SK-N-SH treated with all-trans-retinoic acid at 6 μM for 48 hours (cell line): ENCODE data around the gene MOB1A.

Source experiments
- CSRNP3 ChIP-seq: fragments of 250-450 bp; sonication (Bioruptor Pico); IDR thresholded peaks from 2 replicates; pipeline ENCODE4 v1.5.1; 2021; ENCODE audit warnings: mild to moderate bottlenecking, moderate library complexity
- GLIS3 ChIP-seq: fragments of 250-450 bp; sonication (Bioruptor Pico); IDR thresholded peaks from 2 replicates; pipeline ENCODE4 v1.5.0; 2020; ENCODE audit warnings: mild to moderate bottlenecking, moderate library complexity
- PPARA ChIP-seq: fragments of 250-450 bp; sonication (Bioruptor Pico); IDR thresholded peaks from 2 replicates; pipeline ENCODE4 v1.5.0; 2020; ENCODE audit warnings: mild to moderate bottlenecking, borderline replicate concordance
- ZFP30 ChIP-seq: fragments of 450-650 bp; formaldehyde crosslinking; IDR thresholded peaks from 2 replicates; pipeline ENCODE4 v1.5.0; 2022; ENCODE audit warnings: mild to moderate bottlenecking, moderate library complexity

GRCh38 chr2:74107071-74107470, 71.6 kb downstream of the MOB1A start:
- TF ChIP-seq ZFP30 (CRISPR knock-in tag) (no peak), PPARA (no peak), CSRNP3 (CRISPR knock-in tag) (no peak), GLIS3 (no peak)
